ENCODE measurements around the gene NPR3.
A peak's percentile ranks its signal among the peaks of the same experiment; 100 is the strongest.

The NPR3 gene

GRCh38 chr5:32708949-32709348, 2.2 kb upstream of the NPR3 start:
- Histone ChIP-seq H3K36me3 (ENCODE audit: insufficient read depth) (no peaks in the 10 kb centered on the region), H2AFZ (ENCODE audit: low read depth) (no peak overlapping the region), H3K27me3 (ENCODE audit: insufficient read depth, low read depth) (no peaks in the 10 kb centered on the region), H3K4me1 (ENCODE audit: low read depth, poor library complexity, severe bottlenecking) (no peaks in the 10 kb centered on the region), H3K27ac (no peak overlapping the region), H3K9ac (no peak overlapping the region), H4K20me1 (ENCODE audit: insufficient read depth) (no peaks in the 10 kb centered on the region), H3K4me3 (IDR thresholded peaks at IDR 0.05; ENCODE audit: insufficient read depth, low read depth, low read length) (no peak overlapping the region), H3K4me2 (no peak overlapping the region), H3K79me2 (ENCODE audit: insufficient read depth, low read depth) (no peaks in the 10 kb centered on the region)
- no peak for TF ChIP-seq CTCF (conservative IDR thresholded peaks at IDR 0.05; ENCODE audit: low read depth, low read length)

DNA sequence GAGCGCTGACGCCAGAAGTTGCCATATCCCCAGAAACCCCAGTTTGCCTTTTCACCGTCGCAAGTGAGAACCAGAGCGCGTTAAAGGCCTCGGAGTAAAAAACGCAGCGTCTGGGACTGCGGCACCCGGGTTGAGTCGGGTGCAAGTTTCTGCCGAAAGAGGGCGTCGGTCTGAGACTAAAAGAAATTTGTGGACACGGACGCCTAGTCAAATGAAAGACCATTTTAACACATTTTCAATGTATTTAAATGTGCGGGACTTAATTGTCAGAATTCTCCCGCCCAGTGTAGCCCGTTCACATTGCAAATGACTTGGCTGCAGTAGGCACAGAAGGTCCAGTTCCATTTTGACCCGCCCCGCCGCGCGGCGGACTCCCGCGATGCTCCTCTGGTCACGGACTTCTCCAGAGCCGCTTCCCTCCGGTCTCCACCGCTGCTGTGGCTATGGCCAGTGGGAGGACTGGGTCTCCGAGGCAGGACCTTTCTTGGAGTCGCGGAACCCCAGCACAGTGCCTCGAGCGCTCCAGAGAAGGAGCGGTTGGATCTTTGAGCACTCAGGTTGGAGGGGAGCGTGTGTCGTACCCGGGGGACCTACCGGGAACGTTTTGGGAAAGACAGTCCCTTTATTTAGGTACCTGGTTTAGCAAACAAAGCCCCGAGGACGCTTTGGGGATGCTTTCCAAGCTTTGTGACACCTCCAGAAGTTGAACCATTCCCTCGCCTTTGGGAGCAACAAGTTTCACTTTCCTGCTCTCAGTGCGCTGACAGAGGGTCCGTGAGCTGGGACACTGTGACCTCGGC, 1.2 kb upstream of the NPR3 start:
- no peaks in the 10 kb centered on the region for H4K20me1 ChIP-seq (ENCODE audit: insufficient read depth)
- H3K36me3 ChIP-seq (ENCODE audit: insufficient read depth), result no peaks in the 10 kb centered on the region
- peak overlapping the region; percentile 83 for H3K4me2 ChIP-seq
- H3K9ac ChIP-seq, result peak overlapping the region; percentile 16; the same call in 1 of the 2 replicates
- TF ChIP-seq CTCF (conservative IDR thresholded peaks at IDR 0.05; ENCODE audit: low read depth, low read length), result peak; percentile 69; the same call in 1 of the 2 replicates
- H3K27ac ChIP-seq, result no peak overlapping the region
- no peaks in the 10 kb centered on the region for H3K27me3 ChIP-seq (ENCODE audit: insufficient read depth, low read depth)
- H3K4me1 ChIP-seq (ENCODE audit: low read depth, poor library complexity, severe bottlenecking), result no peaks in the 10 kb centered on the region
- H3K79me2 ChIP-seq (ENCODE audit: insufficient read depth, low read depth), result no peaks in the 10 kb centered on the region
- H3K4me3 ChIP-seq (IDR thresholded peaks at IDR 0.05; ENCODE audit: insufficient read depth, low read depth, low read length), result peak overlapping the region; percentile 51
- H2AFZ ChIP-seq (ENCODE audit: low read depth), result peak overlapping the region; percentile 99

- Histone ChIP-seq H2AFZ (ENCODE audit: low read depth) (no peak overlapping the region), H3K4me2 (no peak overlapping the region), H4K20me1 (ENCODE audit: insufficient read depth) (no peaks in the 10 kb centered on the region), H3K27ac (no peak overlapping the region), H3K4me1 (ENCODE audit: low read depth, poor library complexity, severe bottlenecking) (no peaks in the 10 kb centered on the region), H3K36me3 (ENCODE audit: insufficient read depth) (no peaks in the 10 kb centered on the region), H3K79me2 (ENCODE audit: insufficient read depth, low read depth) (no peaks in the 10 kb centered on the region), H3K27me3 (ENCODE audit: insufficient read depth, low read depth) (no peaks in the 10 kb centered on the region), H3K9ac (no peak overlapping the region), H3K4me3 (IDR thresholded peaks at IDR 0.05; ENCODE audit: insufficient read depth, low read depth, low read length) (no peak overlapping the region)
- no peak for TF ChIP-seq CTCF (conservative IDR thresholded peaks at IDR 0.05; ENCODE audit: low read depth, low read length)
Observed at GRCh38 chr5:32711362-32711680, 200 bp downstream of the NPR3 start.

DNA sequence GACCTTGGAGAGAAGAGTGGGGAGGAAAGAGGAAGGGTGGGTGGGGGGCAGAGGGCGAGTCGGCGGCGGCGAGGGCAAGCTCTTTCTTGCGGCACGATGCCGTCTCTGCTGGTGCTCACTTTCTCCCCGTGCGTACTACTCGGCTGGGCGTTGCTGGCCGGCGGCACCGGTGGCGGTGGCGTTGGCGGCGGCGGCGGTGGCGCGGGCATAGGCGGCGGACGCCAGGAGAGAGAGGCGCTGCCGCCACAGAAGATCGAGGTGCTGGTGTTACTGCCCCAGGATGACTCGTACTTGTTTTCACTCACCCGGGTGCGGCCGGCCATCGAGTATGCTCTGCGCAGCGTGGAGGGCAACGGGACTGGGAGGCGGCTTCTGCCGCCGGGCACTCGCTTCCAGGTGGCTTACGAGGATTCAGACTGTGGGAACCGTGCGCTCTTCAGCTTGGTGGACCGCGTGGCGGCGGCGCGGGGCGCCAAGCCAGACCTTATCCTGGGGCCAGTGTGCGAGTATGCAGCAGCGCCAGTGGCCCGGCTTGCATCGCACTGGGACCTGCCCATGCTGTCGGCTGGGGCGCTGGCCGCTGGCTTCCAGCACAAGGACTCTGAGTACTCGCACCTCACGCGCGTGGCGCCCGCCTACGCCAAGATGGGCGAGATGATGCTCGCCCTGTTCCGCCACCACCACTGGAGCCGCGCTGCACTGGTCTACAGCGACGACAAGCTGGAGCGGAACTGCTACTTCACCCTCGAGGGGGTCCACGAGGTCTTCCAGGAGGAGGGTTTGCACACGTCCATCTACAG, 760 bp downstream of the NPR3 start:
- TF ChIP-seq CTCF (conservative IDR thresholded peaks at IDR 0.05; ENCODE audit: low read depth, low read length), result no peak
- Histone ChIP-seq H3K79me2 (ENCODE audit: insufficient read depth, low read depth) (no peaks in the 10 kb centered on the region), H4K20me1 (ENCODE audit: insufficient read depth) (no peaks in the 10 kb centered on the region), H3K36me3 (ENCODE audit: insufficient read depth) (no peaks in the 10 kb centered on the region), H3K27ac (no peak overlapping the region), H3K4me3 (IDR thresholded peaks at IDR 0.05; ENCODE audit: insufficient read depth, low read depth, low read length) (no peak overlapping the region), H3K27me3 (ENCODE audit: insufficient read depth, low read depth) (no peaks in the 10 kb centered on the region), H2AFZ (ENCODE audit: low read depth) (no peak overlapping the region), H3K4me1 (ENCODE audit: low read depth, poor library complexity, severe bottlenecking) (no peaks in the 10 kb centered on the region), H3K4me2 (no peak overlapping the region), H3K9ac (no peak overlapping the region)

Measured in KMS-11 (cell line).